Right hindlimb (tissue), 1 donor: ENCODE data around the gene RBM8A.

Experiments used
- DNase-seq: peaks from one replicate; pipeline ENCODE4 v3.0.0-alpha.2; 2018

Gene RBM8A

DNA sequence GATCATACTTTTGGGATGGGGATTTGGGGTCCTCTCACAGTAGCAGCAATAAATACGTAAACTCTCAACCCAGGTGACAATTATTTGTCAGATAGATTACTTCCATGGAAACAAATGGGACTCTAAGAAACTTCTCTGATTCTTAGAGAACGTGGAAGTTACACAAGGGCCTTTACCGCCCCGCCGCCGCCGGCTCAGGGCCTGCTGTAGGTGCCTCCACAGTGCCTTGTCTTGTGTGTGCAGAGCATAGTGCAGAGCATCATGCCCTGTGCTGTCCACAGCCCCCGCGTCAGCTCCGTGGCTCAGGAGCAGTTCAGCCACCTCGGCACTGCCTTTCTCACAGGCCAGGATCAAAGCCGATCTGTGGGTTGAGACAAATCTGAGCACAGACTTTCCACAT, 52.6 kb downstream of the RBM8A start:
- DNase-seq: no peak

DNA sequence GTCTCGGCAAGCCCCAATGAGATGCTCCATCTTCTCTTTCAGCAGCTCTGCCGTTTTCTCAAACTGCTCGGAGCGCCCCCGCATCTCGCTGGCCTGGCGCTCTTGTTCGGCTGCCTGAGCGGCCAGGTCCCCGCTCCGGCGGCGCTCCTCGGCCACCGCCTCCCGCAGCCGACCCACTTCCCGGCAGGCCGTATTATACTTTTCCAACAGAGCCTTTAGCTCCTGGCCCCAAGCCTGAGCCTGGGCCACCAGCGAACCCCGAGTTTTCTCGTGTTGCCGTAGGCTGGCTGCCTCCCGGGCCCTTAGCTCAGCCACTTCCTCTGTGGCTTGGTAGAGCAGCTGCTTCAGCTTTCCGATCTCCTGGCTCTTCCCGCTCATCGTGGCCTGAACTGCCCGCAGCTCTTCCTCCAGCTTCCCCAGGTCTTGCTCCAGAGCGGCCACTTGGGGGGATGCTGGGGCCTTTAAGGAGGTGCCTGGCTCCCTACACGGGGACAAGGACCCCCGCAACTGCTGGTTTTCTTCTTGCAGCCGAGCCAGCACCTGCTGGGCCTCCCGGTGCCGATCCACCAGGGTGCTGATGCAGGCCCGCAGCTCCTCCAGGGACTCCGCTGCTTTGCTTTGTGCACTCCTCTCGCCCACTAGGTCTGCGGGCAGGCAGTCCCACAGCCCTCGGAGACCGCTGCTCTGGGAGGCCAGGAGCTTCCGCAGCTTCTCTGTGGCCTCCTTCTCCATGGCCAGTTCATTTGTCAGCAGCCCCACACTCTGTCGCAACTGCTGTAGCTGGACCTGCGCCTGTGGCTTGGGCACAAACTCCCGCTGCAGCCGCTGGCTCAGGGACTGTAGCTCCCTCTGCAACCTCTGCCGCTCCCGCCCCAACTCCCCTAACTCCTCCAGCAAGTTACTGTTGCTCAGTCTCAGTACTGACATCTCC, 55.0 kb downstream of the RBM8A start:
- DNase-seq: peak; percentile 70
